ENCODE results near the gene REXO1. TPM values are rescaled to one million over a fixed set of nuclear protein-coding genes. Genes with fewer than 3 reads are reported as not detected.

REXO1 gene
- total and polyA plus RNA-seq, 2 of the 13 experiments (the other 11 are each of a cell fraction or from before 2014, with no cell fraction given): 5.0 to 11.2 TPM

DNA sequence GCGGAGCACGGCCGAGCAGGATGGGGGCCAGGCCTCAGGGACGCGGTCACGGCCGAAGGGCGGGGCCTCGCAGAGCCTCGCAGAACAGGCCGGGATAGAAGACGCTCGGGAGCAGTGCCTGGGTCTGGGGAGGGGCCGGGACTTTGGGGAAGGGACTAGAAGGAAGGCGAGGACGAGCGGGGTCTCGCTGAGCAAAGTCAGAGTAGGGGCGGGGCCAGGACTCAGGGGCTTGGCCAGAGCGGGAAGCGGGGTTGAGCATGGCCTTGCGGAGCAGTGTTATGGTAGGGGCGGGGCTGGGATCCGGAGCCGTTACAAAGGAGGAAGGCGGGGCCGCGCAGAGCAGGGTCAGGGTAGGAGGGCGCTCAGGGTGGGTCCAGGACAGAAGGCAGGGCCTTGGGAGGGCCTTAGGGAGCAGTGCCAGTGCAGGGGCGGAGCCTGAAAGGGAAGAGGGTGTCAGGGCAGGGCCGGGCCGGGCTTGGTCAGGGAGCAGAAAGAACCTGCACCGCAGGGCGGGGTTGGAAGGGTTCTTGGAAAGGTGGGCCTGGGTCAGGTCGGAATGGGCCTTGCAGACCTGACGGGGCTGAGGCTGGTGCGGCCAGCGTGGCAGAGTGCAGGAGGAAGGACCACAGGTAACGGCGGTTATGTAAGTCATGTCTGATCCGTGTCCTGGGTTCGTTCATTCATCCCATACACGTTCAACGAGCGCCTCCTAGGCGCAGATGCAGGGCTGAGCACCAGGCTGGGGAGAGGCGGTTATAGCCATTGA, 35.7 kb downstream of the REXO1 start (continued):
- TF ChIP-seq ZFP90 (CRISPR knock-in tag; IDR thresholded peaks at IDR 0.05; ENCODE audit: borderline replicate concordance) (peak; percentile 74), ZNF121 (CRISPR knock-in tag; IDR thresholded peaks at IDR 0.05) (no peak), SUZ12 (IDR thresholded peaks at IDR 0.05; ENCODE audit: low read depth, low read length) (no peak), FOSL2 (CRISPR knock-in tag; IDR thresholded peaks at IDR 0.05) (peak; percentile 41), ZNF550 (CRISPR knock-in tag; IDR thresholded peaks at IDR 0.05; ENCODE audit: borderline replicate concordance) (0 out of 2 replicates have a peak, but pooled peaks have one; percentile 40), SCMH1 (CRISPR knock-in tag; IDR thresholded peaks at IDR 0.05; ENCODE audit: borderline replicate concordance) (no peak), ELF4 (CRISPR knock-in tag; IDR thresholded peaks at IDR 0.05; ENCODE audit: borderline replicate concordance) (no peak), ZNF17 (CRISPR knock-in tag; IDR thresholded peaks at IDR 0.05) (no peak), ZNF549 (CRISPR knock-in tag; IDR thresholded peaks at IDR 0.05) (no peak), HOXA9 (CRISPR knock-in tag; IDR thresholded peaks at IDR 0.05; ENCODE audit: borderline replicate concordance) (0 out of 2 replicates have a peak, but pooled peaks have one; percentile 46), ZNF678 (CRISPR knock-in tag; IDR thresholded peaks at IDR 0.05) (no peak), RFXAP (CRISPR knock-in tag; IDR thresholded peaks at IDR 0.05; ENCODE audit: borderline replicate concordance) (no peak), ZNF619 (CRISPR knock-in tag; IDR thresholded peaks at IDR 0.05) (no peak), ZNF205 (CRISPR knock-in tag; IDR thresholded peaks at IDR 0.05) (no peak; the same call in 1 of the 2 replicates), CHD2 (IDR thresholded peaks at IDR 0.05; ENCODE audit: low read depth, low read length) (no peak), CBX1 (IDR thresholded peaks at IDR 0.05; ENCODE audit: low read depth) (no peak), KDM1A (CRISPR knock-in tag; IDR thresholded peaks at IDR 0.05) (no peak), CCAR2 (optimal IDR thresholded peaks at IDR 0.05; ENCODE audit: low read depth, low read length) (no peak), ZNF10 (CRISPR knock-in tag; IDR thresholded peaks at IDR 0.05; ENCODE audit: borderline replicate concordance, low read depth) (no peak), ZNF746 (CRISPR knock-in tag; IDR thresholded peaks at IDR 0.05) (no peak), MXI1 (IDR thresholded peaks at IDR 0.05; ENCODE audit: borderline replicate concordance, low read depth, low read length) (no peak; the same call in 2 of the 3 replicates)
- TF ChIP-seq, protein P1, sequence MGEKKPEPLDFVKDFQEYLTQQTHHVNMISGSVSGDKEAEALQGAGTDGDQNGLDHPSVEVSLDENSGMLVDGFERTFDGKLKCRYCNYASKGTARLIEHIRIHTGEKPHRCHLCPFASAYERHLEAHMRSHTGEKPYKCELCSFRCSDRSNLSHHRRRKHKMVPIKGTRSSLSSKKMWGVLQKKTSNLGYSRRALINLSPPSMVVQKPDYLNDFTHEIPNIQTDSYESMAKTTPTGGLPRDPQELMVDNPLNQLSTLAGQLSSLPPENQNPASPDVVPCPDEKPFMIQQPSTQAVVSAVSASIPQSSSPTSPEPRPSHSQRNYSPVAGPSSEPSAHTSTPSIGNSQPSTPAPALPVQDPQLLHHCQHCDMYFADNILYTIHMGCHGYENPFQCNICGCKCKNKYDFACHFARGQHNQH (CRISPR knock-in tag; IDR thresholded peaks at IDR 0.05): no peak
- TF ChIP-seq, protein P2, sequence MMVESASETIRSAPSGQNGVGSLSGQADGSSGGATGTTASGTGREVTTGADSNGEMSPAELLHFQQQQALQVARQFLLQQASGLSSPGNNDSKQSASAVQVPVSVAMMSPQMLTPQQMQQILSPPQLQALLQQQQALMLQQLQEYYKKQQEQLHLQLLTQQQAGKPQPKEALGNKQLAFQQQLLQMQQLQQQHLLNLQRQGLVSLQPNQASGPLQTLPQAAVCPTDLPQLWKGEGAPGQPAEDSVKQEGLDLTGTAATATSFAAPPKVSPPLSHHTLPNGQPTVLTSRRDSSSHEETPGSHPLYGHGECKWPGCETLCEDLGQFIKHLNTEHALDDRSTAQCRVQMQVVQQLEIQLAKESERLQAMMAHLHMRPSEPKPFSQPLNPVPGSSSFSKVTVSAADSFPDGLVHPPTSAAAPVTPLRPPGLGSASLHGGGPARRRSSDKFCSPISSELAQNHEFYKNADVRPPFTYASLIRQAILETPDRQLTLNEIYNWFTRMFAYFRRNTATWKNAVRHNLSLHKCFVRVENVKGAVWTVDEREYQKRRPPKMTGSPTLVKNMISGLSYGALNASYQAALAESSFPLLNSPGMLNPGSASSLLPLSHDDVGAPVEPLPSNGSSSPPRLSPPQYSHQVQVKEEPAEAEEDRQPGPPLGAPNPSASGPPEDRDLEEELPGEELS (CRISPR knock-in tag; IDR thresholded peaks at IDR 0.05): no peak; the same call in 1 of the 2 replicates
- TF ChIP-seq, protein P3, sequence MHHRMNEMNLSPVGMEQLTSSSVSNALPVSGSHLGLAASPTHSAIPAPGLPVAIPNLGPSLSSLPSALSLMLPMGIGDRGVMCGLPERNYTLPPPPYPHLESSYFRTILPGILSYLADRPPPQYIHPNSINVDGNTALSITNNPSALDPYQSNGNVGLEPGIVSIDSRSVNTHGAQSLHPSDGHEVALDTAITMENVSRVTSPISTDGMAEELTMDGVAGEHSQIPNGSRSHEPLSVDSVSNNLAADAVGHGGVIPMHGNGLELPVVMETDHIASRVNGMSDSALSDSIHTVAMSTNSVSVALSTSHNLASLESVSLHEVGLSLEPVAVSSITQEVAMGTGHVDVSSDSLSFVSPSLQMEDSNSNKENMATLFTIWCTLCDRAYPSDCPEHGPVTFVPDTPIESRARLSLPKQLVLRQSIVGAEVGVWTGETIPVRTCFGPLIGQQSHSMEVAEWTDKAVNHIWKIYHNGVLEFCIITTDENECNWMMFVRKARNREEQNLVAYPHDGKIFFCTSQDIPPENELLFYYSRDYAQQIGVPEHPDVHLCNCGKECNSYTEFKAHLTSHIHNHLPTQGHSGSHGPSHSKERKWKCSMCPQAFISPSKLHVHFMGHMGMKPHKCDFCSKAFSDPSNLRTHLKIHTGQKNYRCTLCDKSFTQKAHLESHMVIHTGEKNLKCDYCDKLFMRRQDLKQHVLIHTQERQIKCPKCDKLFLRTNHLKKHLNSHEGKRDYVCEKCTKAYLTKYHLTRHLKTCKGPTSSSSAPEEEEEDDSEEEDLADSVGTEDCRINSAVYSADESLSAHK (CRISPR knock-in tag; IDR thresholded peaks at IDR 0.05; ENCODE audit: borderline replicate concordance): no peak
- TF ChIP-seq, protein P4, sequence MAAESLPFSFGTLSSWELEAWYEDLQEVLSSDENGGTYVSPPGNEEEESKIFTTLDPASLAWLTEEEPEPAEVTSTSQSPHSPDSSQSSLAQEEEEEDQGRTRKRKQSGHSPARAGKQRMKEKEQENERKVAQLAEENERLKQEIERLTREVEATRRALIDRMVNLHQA (CRISPR knock-in tag; IDR thresholded peaks at IDR 0.05): no peak

Data from HepG2 (cell line).